Measurements from ENCODE around the gene NFIB.

DNA sequence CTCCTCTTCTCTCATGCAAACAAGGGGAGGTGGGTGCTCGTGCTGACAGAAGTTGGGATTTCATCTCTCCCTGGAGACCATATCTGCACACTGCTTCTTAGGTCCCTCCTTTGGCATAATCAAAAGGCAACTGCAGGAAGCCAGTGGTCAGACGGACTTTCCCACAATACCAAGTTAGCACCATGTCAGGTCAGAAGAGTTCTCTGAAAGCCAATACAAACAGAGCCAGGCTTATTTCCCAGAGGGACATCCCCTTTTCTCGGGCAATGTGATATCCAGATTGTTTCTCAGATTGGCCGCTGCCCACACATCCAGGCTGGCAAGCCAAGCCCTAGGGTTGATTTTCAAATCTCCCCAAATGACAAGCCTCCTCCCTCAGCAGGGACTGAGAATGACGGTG is 241.1 kb downstream of the NFIB start:
- TF ChIP-seq, protein P1, sequence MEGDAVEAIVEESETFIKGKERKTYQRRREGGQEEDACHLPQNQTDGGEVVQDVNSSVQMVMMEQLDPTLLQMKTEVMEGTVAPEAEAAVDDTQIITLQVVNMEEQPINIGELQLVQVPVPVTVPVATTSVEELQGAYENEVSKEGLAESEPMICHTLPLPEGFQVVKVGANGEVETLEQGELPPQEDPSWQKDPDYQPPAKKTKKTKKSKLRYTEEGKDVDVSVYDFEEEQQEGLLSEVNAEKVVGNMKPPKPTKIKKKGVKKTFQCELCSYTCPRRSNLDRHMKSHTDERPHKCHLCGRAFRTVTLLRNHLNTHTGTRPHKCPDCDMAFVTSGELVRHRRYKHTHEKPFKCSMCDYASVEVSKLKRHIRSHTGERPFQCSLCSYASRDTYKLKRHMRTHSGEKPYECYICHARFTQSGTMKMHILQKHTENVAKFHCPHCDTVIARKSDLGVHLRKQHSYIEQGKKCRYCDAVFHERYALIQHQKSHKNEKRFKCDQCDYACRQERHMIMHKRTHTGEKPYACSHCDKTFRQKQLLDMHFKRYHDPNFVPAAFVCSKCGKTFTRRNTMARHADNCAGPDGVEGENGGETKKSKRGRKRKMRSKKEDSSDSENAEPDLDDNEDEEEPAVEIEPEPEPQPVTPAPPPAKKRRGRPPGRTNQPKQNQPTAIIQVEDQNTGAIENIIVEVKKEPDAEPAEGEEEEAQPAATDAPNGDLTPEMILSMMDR (IDR thresholded peaks at IDR 0.05): no peak
- no peak for TF ChIP-seq POLR2A (IDR thresholded peaks at IDR 0.05)

Data from body of pancreas (tissue), 4 donors.